Keratinocyte (primary cell): ENCODE results near the gene ACSM2B. TPM values are rescaled to one million over a fixed set of nuclear protein-coding genes. Genes with fewer than 3 reads are reported as not detected.

Source experiments
- DNase-seq: peaks from one replicate; pipeline ENCODE4 v3.0.0-alpha.2; 2011; ENCODE audit warnings: low read depth, missing footprints, low spot score
- FAIRE-seq: peaks from 2 replicates; lab custom pipeline; 2011; peaks lifted over from hg19 to GRCh38; lab: Jason Lieb, UNC
- H2AFZ ChIP-seq: 2 replicates; pipeline ENCODE4 v1.6.0; 2012; ENCODE audit warnings: low read length, control low read depth, inconsistent platforms; ENCODE audit not compliant: control insufficient read depth
- H3K27ac ChIP-seq: 2 replicates; pipeline ENCODE4 v1.5.1; 2011; ENCODE audit warnings: low read length; ENCODE audit not compliant: control insufficient read depth, insufficient read depth
- H3K27me3 ChIP-seq: 3 replicates; pipeline ENCODE4 v1.6.0; 2011; ENCODE audit warnings: low read length; ENCODE audit not compliant: control insufficient read depth, insufficient read depth; ENCODE audit errors: extremely low read depth
- H3K36me3 ChIP-seq, 2 experiments: 2 replicates in 1 of 2; 3 replicates in 1 of 2; pipeline ENCODE4 v1.5.1; 2011; ENCODE audit warnings: low read length in 2 of 2, mild to moderate bottlenecking in 1 of 2; ENCODE audit not compliant: control insufficient read depth in 2 of 2, insufficient read depth in 2 of 2; ENCODE audit errors: extremely low read depth in 1 of 2
- H3K4me1 ChIP-seq: 3 replicates; pipeline ENCODE4 v1.5.1; 2011; ENCODE audit warnings: low read length; ENCODE audit not compliant: control insufficient read depth, insufficient read depth; ENCODE audit errors: extremely low read depth
- H3K4me2 ChIP-seq: 3 replicates; pipeline ENCODE4 v1.6.0; 2011; ENCODE audit warnings: low read depth, low read length; ENCODE audit not compliant: control insufficient read depth, insufficient read depth; ENCODE audit errors: extremely low read depth
- H3K4me3 ChIP-seq, 3 experiments: fragments of 200-600 bp in 1 of 3; sonication (generic) in 1 of 3; 2 replicates in 2 of 3; 3 replicates in 1 of 3; pipeline ENCODE4 v1.5.1; 2011 to 2016; ENCODE audit warnings: low read length in 3 of 3, mild to moderate bottlenecking in 3 of 3, control low read depth in 2 of 3, inconsistent platforms in 1 of 3, low read depth in 1 of 3, mixed read lengths in 1 of 3, mixed run types in 1 of 3, moderate library complexity in 1 of 3; ENCODE audit not compliant: control insufficient read depth in 2 of 3, insufficient read depth in 2 of 3; ENCODE audit errors: extremely low read depth in 1 of 3
- H3K79me2 ChIP-seq: 2 replicates; pipeline ENCODE4 v1.6.0; 2012; ENCODE audit warnings: low read length; ENCODE audit not compliant: control insufficient read depth, insufficient read depth
- H3K9ac ChIP-seq: 3 replicates; pipeline ENCODE4 v1.6.0; 2011; ENCODE audit warnings: low read length; ENCODE audit not compliant: control insufficient read depth, insufficient read depth; ENCODE audit errors: extremely low read depth
- H3K9me1 ChIP-seq: 3 replicates; pipeline ENCODE4 v1.6.0; 2011; ENCODE audit warnings: low read length; ENCODE audit not compliant: control insufficient read depth, insufficient read depth; ENCODE audit errors: extremely low read depth
- H3K9me3 ChIP-seq: 2 replicates; pipeline ENCODE4 v1.5.1; 2012; ENCODE audit warnings: low read depth, low read length; ENCODE audit not compliant: control insufficient read depth
- H4K20me1 ChIP-seq: 3 replicates; pipeline ENCODE4 v1.6.0; 2011; ENCODE audit warnings: low read length; ENCODE audit not compliant: control insufficient read depth, insufficient read depth; ENCODE audit errors: extremely low read depth
- EZH2 ChIP-seq: IDR thresholded peaks from one replicate; pipeline ENCODE4 v1.6.1; 2012; ENCODE audit warnings: inconsistent platforms, mild to moderate bottlenecking, low read length, moderate library complexity
- dilution Hi-C: fragments of 300-500 bp; cut with MboI; formaldehyde crosslinking; loops from one replicate; pipeline ENCODE4 v1.7.0; 2020; ENCODE audit warnings: low sequenced_read_pairs; ENCODE audit not compliant: extremely low pct_ligation_motif_present
- polyA plus RNA-seq, 5 experiments: library from polyadenylated mRNA; depleted of rRNA in 3 of 5; stranded (reverse) in 3 of 5; stranded (forward) in 1 of 5; unstranded in 1 of 5; fragments of >200 nt; gene quantifications; 1 replicate in 1 of 5; 2 replicates in 3 of 5; 3 replicates in 1 of 5; pipeline versions ENCODE4 v1.2.1 to v1.2.3, GENCODE V29; 2011 to 2012; ENCODE audit warnings: missing spikeins in 2 of 5, low read depth in 1 of 5, low replicate concordance in 1 of 5
- TF ChIP-seq, protein P1 (sequence below), 3 experiments: IDR thresholded peaks in 1 of 3; conservative IDR thresholded peaks in 1 of 3; optimal IDR thresholded peaks in 1 of 3; 2 replicates in 2 of 3; 3 replicates in 1 of 3; pipeline versions ENCODE3 to v1.5.1; 2011; ENCODE audit warnings: low read length in 3 of 3, mild to moderate bottlenecking in 3 of 3, moderate library complexity in 2 of 3, control low read depth in 1 of 3, inconsistent platforms in 1 of 3; ENCODE audit not compliant: insufficient read depth in 2 of 3; ENCODE audit errors: extremely low read depth in 1 of 3

The ACSM2B gene
- polyA plus RNA-seq, 1 donor (not counting 4 experiments of a cell fraction or from before 2014, with no cell fraction given), result not detected

DNA sequence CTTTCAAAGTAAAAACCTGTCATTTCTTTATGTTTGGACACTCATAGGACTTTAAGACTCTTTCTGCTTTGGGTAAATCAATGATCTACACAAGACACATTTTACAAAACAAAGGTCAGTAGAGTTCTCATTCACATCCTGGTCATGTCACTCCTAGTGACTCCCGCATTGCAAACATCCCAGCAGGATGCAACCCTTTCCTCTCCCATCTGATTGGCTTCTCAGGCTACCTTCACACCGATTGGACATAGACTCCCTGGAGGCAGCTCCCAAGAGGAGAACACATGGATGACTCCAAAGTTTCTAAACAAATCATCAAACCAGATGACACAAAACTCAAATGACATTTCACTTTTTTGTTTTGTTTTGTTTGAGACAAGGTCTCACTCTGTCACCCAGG, 43.8 kb upstream of the ACSM2B start:
- H4K20me1 ChIP-seq, result no peaks in the 10 kb centered on the region
- no peak overlapping the region for H3K4me3 ChIP-seq
- no peak overlapping the region for H3K4me2 ChIP-seq
- FAIRE-seq (no peak), DNase-seq (no peak)
- dilution Hi-C loops, result no loop called here
- no peaks in the 10 kb centered on the region for H3K4me1 ChIP-seq
- no peaks in the 10 kb centered on the region for H3K27me3 ChIP-seq
- H3K9me1 ChIP-seq, result no peaks in the 10 kb centered on the region
- no peak overlapping the region for H2AFZ ChIP-seq
- H3K9me3 ChIP-seq, result no peaks in the 10 kb centered on the region
- H3K36me3 ChIP-seq, result no peaks in the 10 kb centered on the region
- no peak overlapping the region for H3K27ac ChIP-seq
- H3K9ac ChIP-seq, result no peak overlapping the region
- H3K79me2 ChIP-seq, result no peaks in the 10 kb centered on the region
- TF ChIP-seq EZH2, result no peak
- TF ChIP-seq, protein P1, sequence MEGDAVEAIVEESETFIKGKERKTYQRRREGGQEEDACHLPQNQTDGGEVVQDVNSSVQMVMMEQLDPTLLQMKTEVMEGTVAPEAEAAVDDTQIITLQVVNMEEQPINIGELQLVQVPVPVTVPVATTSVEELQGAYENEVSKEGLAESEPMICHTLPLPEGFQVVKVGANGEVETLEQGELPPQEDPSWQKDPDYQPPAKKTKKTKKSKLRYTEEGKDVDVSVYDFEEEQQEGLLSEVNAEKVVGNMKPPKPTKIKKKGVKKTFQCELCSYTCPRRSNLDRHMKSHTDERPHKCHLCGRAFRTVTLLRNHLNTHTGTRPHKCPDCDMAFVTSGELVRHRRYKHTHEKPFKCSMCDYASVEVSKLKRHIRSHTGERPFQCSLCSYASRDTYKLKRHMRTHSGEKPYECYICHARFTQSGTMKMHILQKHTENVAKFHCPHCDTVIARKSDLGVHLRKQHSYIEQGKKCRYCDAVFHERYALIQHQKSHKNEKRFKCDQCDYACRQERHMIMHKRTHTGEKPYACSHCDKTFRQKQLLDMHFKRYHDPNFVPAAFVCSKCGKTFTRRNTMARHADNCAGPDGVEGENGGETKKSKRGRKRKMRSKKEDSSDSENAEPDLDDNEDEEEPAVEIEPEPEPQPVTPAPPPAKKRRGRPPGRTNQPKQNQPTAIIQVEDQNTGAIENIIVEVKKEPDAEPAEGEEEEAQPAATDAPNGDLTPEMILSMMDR (optimal IDR thresholded peaks at IDR 0.05 in 1 of 3, IDR thresholded peaks at IDR 0.05 in 1 of 3, conservative IDR thresholded peaks at IDR 0.05 in 1 of 3; ENCODE audit: extremely low read depth in 1 of 3, insufficient read depth in 2 of 3, low read length in 3 of 3), result no peak

DNA sequence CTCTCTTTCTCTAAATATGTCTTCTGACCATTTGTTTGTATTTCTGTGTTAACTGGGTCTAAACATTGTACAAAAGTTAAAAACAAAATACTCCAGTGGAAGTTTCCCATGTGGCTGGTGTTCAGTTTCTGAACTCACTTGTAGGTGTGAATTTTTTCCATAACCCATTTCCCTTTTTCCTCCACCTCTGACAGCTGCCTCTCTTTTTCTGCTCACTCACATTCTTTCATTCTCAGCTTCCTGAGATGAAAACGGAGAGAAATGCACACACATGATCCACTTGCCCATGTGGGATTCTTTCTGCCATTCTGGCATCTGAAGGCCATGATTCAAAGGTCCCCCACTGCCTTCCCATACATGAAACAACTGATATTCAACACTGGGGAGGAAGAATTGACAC, 41.1 kb upstream of the ACSM2B start:
- FAIRE-seq (no peak), DNase-seq (no peak)
- no peak overlapping the region for H3K27ac ChIP-seq
- no peaks in the 10 kb centered on the region for H3K27me3 ChIP-seq
- H3K9me3 ChIP-seq, result no peaks in the 10 kb centered on the region
- dilution Hi-C loops, result no loop called here
- H3K4me2 ChIP-seq, result no peak overlapping the region
- H3K9me1 ChIP-seq, result no peaks in the 10 kb centered on the region
- no peaks in the 10 kb centered on the region for H3K36me3 ChIP-seq
- H2AFZ ChIP-seq, result no peak overlapping the region
- no peak overlapping the region for H3K9ac ChIP-seq
- TF ChIP-seq, protein P1 (optimal IDR thresholded peaks at IDR 0.05 in 1 of 3, IDR thresholded peaks at IDR 0.05 in 1 of 3, conservative IDR thresholded peaks at IDR 0.05 in 1 of 3; ENCODE audit: extremely low read depth in 1 of 3, insufficient read depth in 2 of 3, low read length in 3 of 3), result no peak
- TF ChIP-seq EZH2, result no peak
- H3K4me1 ChIP-seq, result no peaks in the 10 kb centered on the region
- no peaks in the 10 kb centered on the region for H3K79me2 ChIP-seq
- no peak overlapping the region for H3K4me3 ChIP-seq
- H4K20me1 ChIP-seq, result no peaks in the 10 kb centered on the region
